ENCODE results near the gene SBNO1.

DNA sequence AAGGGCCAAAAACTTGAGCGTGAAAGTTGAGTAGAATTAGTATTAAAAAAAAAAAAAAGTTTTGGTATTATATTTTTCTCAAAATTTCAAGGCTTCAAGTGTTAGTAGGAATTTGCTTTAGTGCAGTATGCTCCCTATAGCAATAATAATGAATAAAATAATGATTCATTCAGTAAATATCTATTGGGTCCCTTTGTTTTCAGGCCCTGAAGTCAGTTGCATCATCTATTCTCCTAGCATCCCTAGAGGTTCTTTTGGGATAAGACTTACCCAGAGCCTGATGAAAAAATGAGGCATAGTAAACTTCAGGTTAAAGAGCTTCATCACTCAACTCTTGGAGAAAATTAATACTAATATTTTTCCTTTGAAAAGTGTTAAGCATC is 20.3 kb upstream of the SBNO1 start:
- TF ChIP-seq, protein P1, sequence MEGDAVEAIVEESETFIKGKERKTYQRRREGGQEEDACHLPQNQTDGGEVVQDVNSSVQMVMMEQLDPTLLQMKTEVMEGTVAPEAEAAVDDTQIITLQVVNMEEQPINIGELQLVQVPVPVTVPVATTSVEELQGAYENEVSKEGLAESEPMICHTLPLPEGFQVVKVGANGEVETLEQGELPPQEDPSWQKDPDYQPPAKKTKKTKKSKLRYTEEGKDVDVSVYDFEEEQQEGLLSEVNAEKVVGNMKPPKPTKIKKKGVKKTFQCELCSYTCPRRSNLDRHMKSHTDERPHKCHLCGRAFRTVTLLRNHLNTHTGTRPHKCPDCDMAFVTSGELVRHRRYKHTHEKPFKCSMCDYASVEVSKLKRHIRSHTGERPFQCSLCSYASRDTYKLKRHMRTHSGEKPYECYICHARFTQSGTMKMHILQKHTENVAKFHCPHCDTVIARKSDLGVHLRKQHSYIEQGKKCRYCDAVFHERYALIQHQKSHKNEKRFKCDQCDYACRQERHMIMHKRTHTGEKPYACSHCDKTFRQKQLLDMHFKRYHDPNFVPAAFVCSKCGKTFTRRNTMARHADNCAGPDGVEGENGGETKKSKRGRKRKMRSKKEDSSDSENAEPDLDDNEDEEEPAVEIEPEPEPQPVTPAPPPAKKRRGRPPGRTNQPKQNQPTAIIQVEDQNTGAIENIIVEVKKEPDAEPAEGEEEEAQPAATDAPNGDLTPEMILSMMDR (IDR thresholded peaks at IDR 0.05; ENCODE audit: insufficient read depth, low read length, poor library complexity, severe bottlenecking) = no peak
- no peak for TF ChIP-seq EZH2phosphoT487 (conservative IDR thresholded peaks at IDR 0.05; ENCODE audit: low read length)
